Measurements from ENCODE around the gene GGTA1. TPM values are rescaled to one million over a fixed set of nuclear protein-coding genes. Genes with fewer than 3 reads are reported as not detected.
A peak's percentile ranks its signal among the peaks of the same experiment; 100 is the strongest.

Gene GGTA1
- total and polyA plus RNA-seq, 9 of the 15 experiments (the other 6 are each of a cell fraction or from before 2014, with no cell fraction given) = 0.04 to 0.15 TPM; not detected in 7

DNA sequence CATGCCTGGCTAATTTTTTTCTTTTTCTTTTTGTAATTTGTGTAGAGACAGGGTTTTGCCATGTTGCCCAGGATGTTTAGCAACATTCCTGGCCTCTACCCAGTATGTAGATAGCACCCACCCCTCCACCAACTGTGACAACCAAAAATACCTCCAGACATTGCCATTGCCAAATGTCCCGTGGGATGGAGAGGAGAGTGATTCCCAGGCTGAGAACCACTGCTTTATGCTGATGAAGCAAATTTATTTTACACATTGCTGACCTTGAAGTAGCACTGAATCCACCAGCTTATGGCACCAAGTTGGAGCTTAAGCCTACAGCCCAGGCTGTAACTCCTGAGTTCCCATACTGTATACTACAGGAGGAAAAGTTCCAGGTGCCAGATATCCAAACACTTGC, 58.5 kb downstream of the GGTA1 start:
- Histone ChIP-seq H3K9me1 (ENCODE audit: control insufficient read depth, insufficient read depth, low read length) (no peaks in the 10 kb centered on the region), H3K9me3 (replicated peaks; ENCODE audit: control insufficient read depth, insufficient read depth, low read depth, low read length) (no peaks in the 10 kb centered on the region), H3K9ac (ENCODE audit: insufficient read depth in 1 of 2, low read depth in 2 of 2, low read length in 2 of 2) (no peak overlapping the region), H4K20me1 (replicated peaks; ENCODE audit: control insufficient read depth, insufficient read depth, low read length) (no peaks in the 10 kb centered on the region), H3K4me3 (no peak overlapping the region), H3K27ac (ENCODE audit: extremely low read depth, low read depth, low read length) (no peak overlapping the region), H3K4me2 (ENCODE audit: insufficient read depth, low read length) (no peak overlapping the region), H3K36me3 (ENCODE audit: control insufficient read depth, insufficient read depth, low read length) (no peaks in the 10 kb centered on the region), H3K79me2 (ENCODE audit: control insufficient read depth, insufficient read depth, low read length) (no peaks in the 10 kb centered on the region), H3K27me3 (ENCODE audit: control insufficient read depth in 2 of 2, insufficient read depth in 2 of 2, low read length in 2 of 2) (no peaks in the 10 kb centered on the region; a peak in 1 of 5 replicates), H3K4me1 (replicated peaks in 1 of 2; ENCODE audit: control insufficient read depth in 2 of 2, insufficient read depth in 2 of 2, low read length in 2 of 2) (no peaks in the 10 kb centered on the region; a peak in 1 of 5 replicates), H2AFZ (ENCODE audit: low read depth, low read length) (no peak overlapping the region)
- no peak for TF ChIP-seq ZNF354B (CRISPR knock-in tag; IDR thresholded peaks at IDR 0.05)
- peak; percentile 81 for TF ChIP-seq C11orf30 (IDR thresholded peaks at IDR 0.05; ENCODE audit: low read depth)
- no peak for TF ChIP-seq ILF3 (IDR thresholded peaks at IDR 0.05; ENCODE audit: borderline replicate concordance)
- TF ChIP-seq MAFK (IDR thresholded peaks at IDR 0.05; ENCODE audit: low read length) = peak; percentile 90
- peak; percentile 79 for TF ChIP-seq MAFG (tag; conservative IDR thresholded peaks at IDR 0.05)
- no peak for TF ChIP-seq ARID1B (IDR thresholded peaks at IDR 0.05)
- TF ChIP-seq PCBP2 (IDR thresholded peaks at IDR 0.05; ENCODE audit: low read depth, low read length, poor library complexity, severe bottlenecking) = no peak
- no peak for TF ChIP-seq U2AF2 (optimal IDR thresholded peaks at IDR 0.05; ENCODE audit: low read depth, low read length)
- TF ChIP-seq MAFF (IDR thresholded peaks at IDR 0.05; ENCODE audit: low read length) = peak; percentile 88
- TF ChIP-seq ZNF316 (IDR thresholded peaks at IDR 0.05) = peak; percentile 89
- intact Hi-C loops (cut with micrococcal nuclease) (no loop called here), in situ Hi-C loops (cut with MboI) (no loop called here)
- ATAC-seq (no peak), DNase-seq (ENCODE audit: extremely low read depth in 1 of 4, low spot score in 3 of 4) (no peak), FAIRE-seq (no peak)
- 14% methylated on average over 1 of the region's 1 CpG for WGBS (ENCODE audit: insufficient coverage, low coverage, missing lambda C conversion rate)
- no TSS peak for BruUV-seq (replicated peaks)
- POLR2A ChIA-PET = interaction anchor here (0.5 kb wide), 1 partner anchor 15 kb away, joined by 3 read pairs; no protein-coding TSS in a partner anchor
- CTCF ChIA-PET (ENCODE audit: low intra/inter-chr PET ratio) = no interaction called here
